Fibroblast of lung (primary cell): ENCODE data around the gene ZNF407.

Experiments used
- EZH2 ChIP-seq: IDR thresholded peaks from 2 replicates; pipeline ENCODE4 v1.5.1; 2012; ENCODE audit warnings: low read length, control low read depth, mild to moderate bottlenecking; ENCODE audit errors: missing control alignments
- TF ChIP-seq, protein P1 (sequence below), 2 donors: IDR thresholded peaks in 1 of 2; conservative IDR thresholded peaks in 1 of 2; 1 replicate in 1 of 2; 2 replicates in 1 of 2; pipeline ENCODE4 v1.5.1; 2011 to 2012; ENCODE audit warnings: low read length in 2 of 2, control low read depth in 1 of 2, inconsistent platforms in 1 of 2, low read depth in 1 of 2, mild to moderate bottlenecking in 1 of 2

DNA sequence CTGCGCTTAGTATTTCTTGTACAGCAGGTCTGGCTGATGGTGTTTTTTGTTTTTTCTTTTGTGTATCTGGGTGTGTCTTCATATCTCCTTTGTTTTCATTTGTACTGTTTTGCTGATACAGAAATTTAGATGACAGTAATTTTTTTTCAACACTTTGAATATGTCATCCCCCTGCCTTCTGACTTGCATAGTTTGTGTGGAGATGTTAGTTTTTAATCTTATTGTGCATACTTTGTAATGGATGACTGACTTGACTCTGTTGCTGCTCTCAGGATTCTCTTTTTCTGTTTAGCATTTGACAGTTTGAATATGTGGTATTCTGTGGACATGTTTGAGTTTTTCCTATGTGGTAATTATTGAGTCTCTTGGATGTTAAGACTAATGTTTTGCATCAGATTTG lies 161.3 kb downstream of the ZNF407 start:
- TF ChIP-seq, protein P1, sequence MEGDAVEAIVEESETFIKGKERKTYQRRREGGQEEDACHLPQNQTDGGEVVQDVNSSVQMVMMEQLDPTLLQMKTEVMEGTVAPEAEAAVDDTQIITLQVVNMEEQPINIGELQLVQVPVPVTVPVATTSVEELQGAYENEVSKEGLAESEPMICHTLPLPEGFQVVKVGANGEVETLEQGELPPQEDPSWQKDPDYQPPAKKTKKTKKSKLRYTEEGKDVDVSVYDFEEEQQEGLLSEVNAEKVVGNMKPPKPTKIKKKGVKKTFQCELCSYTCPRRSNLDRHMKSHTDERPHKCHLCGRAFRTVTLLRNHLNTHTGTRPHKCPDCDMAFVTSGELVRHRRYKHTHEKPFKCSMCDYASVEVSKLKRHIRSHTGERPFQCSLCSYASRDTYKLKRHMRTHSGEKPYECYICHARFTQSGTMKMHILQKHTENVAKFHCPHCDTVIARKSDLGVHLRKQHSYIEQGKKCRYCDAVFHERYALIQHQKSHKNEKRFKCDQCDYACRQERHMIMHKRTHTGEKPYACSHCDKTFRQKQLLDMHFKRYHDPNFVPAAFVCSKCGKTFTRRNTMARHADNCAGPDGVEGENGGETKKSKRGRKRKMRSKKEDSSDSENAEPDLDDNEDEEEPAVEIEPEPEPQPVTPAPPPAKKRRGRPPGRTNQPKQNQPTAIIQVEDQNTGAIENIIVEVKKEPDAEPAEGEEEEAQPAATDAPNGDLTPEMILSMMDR (conservative IDR thresholded peaks at IDR 0.05 in 1 of 2, IDR thresholded peaks at IDR 0.05 in 1 of 2; ENCODE audit: low read depth in 1 of 2, low read length in 2 of 2), result no peak
- TF ChIP-seq EZH2, result no peak
